HG03108 (cell line): Measurements from ENCODE around the gene APOL3.
"Not testable (repeated sequence)": the region's sequence is repeated elsewhere in the genome, so short reads cannot be mapped to it uniquely, and the experiment has no call there.

ENCODE experiments used
- ATAC-seq: cut with Tn5 transposase; IDR thresholded peaks from one replicate; pipeline ENCODE4 v1.9.1; 2021; ENCODE audit warnings: moderate library complexity; ENCODE audit not compliant: unreplicated experiment

The APOL3 gene

GRCh38 chr22:36138709-36139108, 21.8 kb downstream of the APOL3 start:
- not testable (repeated sequence) for ATAC-seq

GRCh38 chr22:36136988-36137387, 23.6 kb downstream of the APOL3 start:
- no peak for ATAC-seq

- ATAC-seq = no peak
Observed at GRCh38 chr22:36136475-36136874, 24.1 kb downstream of the APOL3 start.

GRCh38 chr22:36135306-36135980, 25.1 kb downstream of the APOL3 start:
- ATAC-seq = no peak

GRCh38 chr22:36134182-36134581, 26.4 kb downstream of the APOL3 start:
- ATAC-seq = no peak

- no peak for ATAC-seq
Observed at GRCh38 chr22:36131907-36132306, 28.6 kb downstream of the APOL3 start.

- ATAC-seq = no peak
Observed at GRCh38 chr22:36129486-36130388, 30.8 kb downstream of the APOL3 start.

GRCh38 chr22:36129071-36129470, 31.5 kb downstream of the APOL3 start:
- no peak for ATAC-seq

- no peak for ATAC-seq
Observed at GRCh38 chr22:36125994-36126531, 34.5 kb downstream of the APOL3 start.

GRCh38 chr22:36125434-36125833, 35.1 kb downstream of the APOL3 start:
- no peak for ATAC-seq

GRCh38 chr22:36124666-36125065, 35.9 kb downstream of the APOL3 start:
- ATAC-seq = no peak

GRCh38 chr22:36123673-36124630, 36.6 kb downstream of the APOL3 start:
- no peak for ATAC-seq

- not testable (repeated sequence) for ATAC-seq
Observed at GRCh38 chr22:36120621-36121351, 39.8 kb downstream of the APOL3 start.

GRCh38 chr22:36117053-36117554, 43.5 kb downstream of the APOL3 start:
- ATAC-seq = no peak

GRCh38 chr22:36116127-36116526, 44.4 kb downstream of the APOL3 start:
- no peak for ATAC-seq

- ATAC-seq = no peak
Observed at GRCh38 chr22:36113121-36113520, 47.4 kb downstream of the APOL3 start.

- ATAC-seq = no peak
Observed at GRCh38 chr22:36111316-36111715, 49.2 kb downstream of the APOL3 start.

GRCh38 chr22:36110306-36110881, 50.2 kb downstream of the APOL3 start:
- ATAC-seq = no peak

- no peak for ATAC-seq
Observed at GRCh38 chr22:36107436-36107835, 53.1 kb downstream of the APOL3 start.

- no peak for ATAC-seq
Observed at GRCh38 chr22:36106910-36107309, 53.6 kb downstream of the APOL3 start.
